ENCODE data around the gene TP53.
"Not testable (repeated sequence)": the region's sequence is repeated elsewhere in the genome, so short reads cannot be mapped to it uniquely, and the experiment has no call there.

The TP53 gene

GRCh38 chr17:7674934-7675333 lies 12.4 kb downstream of the TP53 start:
- no peak for DNase-seq (ENCODE audit: low read depth)

- no peak for DNase-seq (ENCODE audit: low read depth)
Measured at GRCh38 chr17:7673239-7673638, 14.1 kb downstream of the TP53 start.

- no peak for DNase-seq (ENCODE audit: low read depth)
Measured at GRCh38 chr17:7668482-7668881, 18.8 kb downstream of the TP53 start.

- no peak for DNase-seq (ENCODE audit: low read depth)
Measured at GRCh38 chr17:7667656-7668406, 19.5 kb downstream of the TP53 start.

GRCh38 chr17:7656958-7657609 lies 30.2 kb downstream of the TP53 start:
- no peak for DNase-seq (ENCODE audit: low read depth)

GRCh38 chr17:7655541-7655840 lies 31.8 kb downstream of the TP53 start:
- no peak for DNase-seq (ENCODE audit: low read depth)

GRCh38 chr17:7654832-7655540 lies 32.3 kb downstream of the TP53 start:
- DNase-seq (ENCODE audit: low read depth): no peak

GRCh38 chr17:7652388-7653356 lies 34.6 kb downstream of the TP53 start:
- DNase-seq (ENCODE audit: low read depth): no peak

GRCh38 chr17:7651665-7652387 lies 35.5 kb downstream of the TP53 start:
- DNase-seq (ENCODE audit: low read depth): no peak

GRCh38 chr17:7651097-7651664 lies 36.1 kb downstream of the TP53 start:
- DNase-seq (ENCODE audit: low read depth): no peak

- DNase-seq (ENCODE audit: low read depth): peak; percentile 61
Measured at GRCh38 chr17:7650509-7651096, 36.7 kb downstream of the TP53 start, which contains the start of gene ATP1B2. ATP1B2 (plus strand) TSS chr17:7650926; CDS start chr17:7651519, 593 bp downstream.

GRCh38 chr17:7647018-7647417 lies 40.3 kb downstream of the TP53 start:
- no peak for DNase-seq (ENCODE audit: low read depth)

GRCh38 chr17:7646457-7646856 lies 40.8 kb downstream of the TP53 start:
- no peak for DNase-seq (ENCODE audit: low read depth)

GRCh38 chr17:7644775-7645174 lies 42.5 kb downstream of the TP53 start:
- DNase-seq (ENCODE audit: low read depth): no peak

- DNase-seq (ENCODE audit: low read depth): not testable (repeated sequence)
Measured at GRCh38 chr17:7641635-7642034, 45.7 kb downstream of the TP53 start.

- no peak for DNase-seq (ENCODE audit: low read depth)
Measured at GRCh38 chr17:7640783-7641182, 46.5 kb downstream of the TP53 start.

GRCh38 chr17:7636163-7636562 lies 51.1 kb downstream of the TP53 start:
- DNase-seq (ENCODE audit: low read depth): no peak

- no peak for DNase-seq (ENCODE audit: low read depth)
Measured at GRCh38 chr17:7634384-7634783, 52.9 kb downstream of the TP53 start.

GRCh38 chr17:7633093-7633492 lies 54.2 kb downstream of the TP53 start:
- DNase-seq (ENCODE audit: low read depth): no peak

GRCh38 chr17:7632492-7632894 lies 54.8 kb downstream of the TP53 start:
- DNase-seq (ENCODE audit: low read depth): no peak
